NB4 (cell line): ENCODE results near the gene SSH2.

Source experiments
- DNase-seq: peaks from one replicate; pipeline ENCODE4 v3.0.0; 2010; ENCODE audit warnings: low read depth
- H3K4me3 ChIP-seq: one replicate; pipeline ENCODE4 v1.5.1; 2011; ENCODE audit warnings: mild to moderate bottlenecking, low read depth, low read length, moderate library complexity
- MYC ChIP-seq: IDR thresholded peaks from 2 replicates; pipeline ENCODE4 v1.6.1; 2011; ENCODE audit warnings: low read depth, low read length
- POLR2A ChIP-seq: IDR thresholded peaks from 2 replicates; pipeline ENCODE4 v1.6.1; 2011; ENCODE audit warnings: mild to moderate bottlenecking; ENCODE audit not compliant: insufficient read length; ENCODE audit errors: extremely low read depth
- TF ChIP-seq, protein P1 (sequence below): IDR thresholded peaks from one replicate; pipeline ENCODE4 v1.5.1; 2012; ENCODE audit warnings: low read depth, low read length
- TF ChIP-seq, protein P2 (sequence below): IDR thresholded peaks from 2 replicates; pipeline ENCODE4 v1.6.1; 2011; ENCODE audit warnings: low read depth, low read length

The SSH2 gene

DNA sequence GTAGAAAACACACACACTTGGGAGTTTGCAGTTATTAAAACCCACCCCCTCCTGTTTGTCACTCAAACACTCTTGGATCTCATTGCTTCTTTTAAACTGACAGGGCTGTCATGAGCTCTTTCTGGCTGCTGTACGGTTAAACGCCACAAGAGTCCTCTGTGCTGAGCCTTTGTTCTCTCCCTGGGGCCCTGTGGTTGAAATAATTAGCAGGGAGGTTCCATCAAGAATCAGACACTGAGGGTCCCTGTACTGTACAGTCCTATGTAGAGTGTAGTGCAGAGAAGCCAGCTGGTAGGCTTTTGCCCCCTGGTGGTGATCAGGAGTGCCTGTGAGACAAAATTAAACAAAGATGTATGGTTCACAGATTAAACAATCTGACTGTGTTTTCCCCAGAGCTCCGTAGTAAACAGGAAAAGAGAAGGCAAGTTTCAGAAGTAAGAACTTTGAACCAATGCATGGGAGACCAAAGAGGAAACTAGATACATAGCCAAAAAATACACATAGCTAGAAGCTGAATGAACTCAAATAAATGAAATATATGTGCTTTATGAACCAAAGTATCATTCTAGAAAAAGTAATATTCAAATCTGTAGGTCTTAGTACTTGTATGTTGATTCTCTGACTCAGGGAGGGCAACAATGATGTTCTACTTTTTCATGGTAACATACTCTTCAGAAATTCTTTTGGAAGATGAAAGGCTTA is 1.4 kb upstream of the SSH2 start:
- DNase-seq: peak; percentile 99
- no peak; the same call in 1 of the 2 replicates for TF ChIP-seq MYC
- no peak for TF ChIP-seq POLR2A
- TF ChIP-seq, protein P1, sequence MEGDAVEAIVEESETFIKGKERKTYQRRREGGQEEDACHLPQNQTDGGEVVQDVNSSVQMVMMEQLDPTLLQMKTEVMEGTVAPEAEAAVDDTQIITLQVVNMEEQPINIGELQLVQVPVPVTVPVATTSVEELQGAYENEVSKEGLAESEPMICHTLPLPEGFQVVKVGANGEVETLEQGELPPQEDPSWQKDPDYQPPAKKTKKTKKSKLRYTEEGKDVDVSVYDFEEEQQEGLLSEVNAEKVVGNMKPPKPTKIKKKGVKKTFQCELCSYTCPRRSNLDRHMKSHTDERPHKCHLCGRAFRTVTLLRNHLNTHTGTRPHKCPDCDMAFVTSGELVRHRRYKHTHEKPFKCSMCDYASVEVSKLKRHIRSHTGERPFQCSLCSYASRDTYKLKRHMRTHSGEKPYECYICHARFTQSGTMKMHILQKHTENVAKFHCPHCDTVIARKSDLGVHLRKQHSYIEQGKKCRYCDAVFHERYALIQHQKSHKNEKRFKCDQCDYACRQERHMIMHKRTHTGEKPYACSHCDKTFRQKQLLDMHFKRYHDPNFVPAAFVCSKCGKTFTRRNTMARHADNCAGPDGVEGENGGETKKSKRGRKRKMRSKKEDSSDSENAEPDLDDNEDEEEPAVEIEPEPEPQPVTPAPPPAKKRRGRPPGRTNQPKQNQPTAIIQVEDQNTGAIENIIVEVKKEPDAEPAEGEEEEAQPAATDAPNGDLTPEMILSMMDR: peak; percentile 91
- TF ChIP-seq, protein P2, sequence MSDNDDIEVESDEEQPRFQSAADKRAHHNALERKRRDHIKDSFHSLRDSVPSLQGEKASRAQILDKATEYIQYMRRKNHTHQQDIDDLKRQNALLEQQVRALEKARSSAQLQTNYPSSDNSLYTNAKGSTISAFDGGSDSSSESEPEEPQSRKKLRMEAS: no peak
- H3K4me3 ChIP-seq: peak overlapping the region; percentile 81

DNA sequence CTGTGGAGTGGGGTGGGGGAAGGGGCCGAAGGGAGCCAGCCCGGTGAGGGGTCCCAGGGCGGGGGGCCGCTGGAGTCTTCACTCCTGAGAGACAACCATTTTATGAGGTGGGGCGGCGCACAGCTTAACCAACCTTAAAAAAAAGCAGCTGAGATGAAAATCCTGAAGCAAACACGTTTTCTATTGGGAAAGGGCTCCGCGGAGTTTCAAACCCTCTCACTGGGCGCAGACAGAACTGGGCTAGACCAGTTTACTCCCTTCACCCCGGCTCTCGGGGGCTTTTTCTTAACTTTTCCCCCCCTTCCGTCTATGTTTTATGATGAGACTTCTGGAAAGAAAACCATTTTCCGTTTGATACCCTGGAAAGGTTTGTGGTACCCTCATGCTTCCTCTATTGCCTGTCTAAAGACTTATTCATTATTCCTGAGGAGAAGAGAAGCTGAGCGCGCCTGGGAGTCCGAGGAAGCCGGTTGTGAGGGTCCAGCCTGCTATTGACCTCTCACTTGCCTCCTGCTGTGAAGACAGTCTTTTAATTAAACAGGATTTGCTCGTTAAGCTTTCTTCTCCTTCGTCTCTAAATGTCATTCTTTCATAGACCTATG is 482 bp upstream of the SSH2 start:
- TF ChIP-seq, protein P1: no peak
- TF ChIP-seq, protein P2: no peak
- TF ChIP-seq MYC (no peak), POLR2A (no peak)
- DNase-seq: no peak
- peak overlapping the region; percentile 81 for H3K4me3 ChIP-seq

DNA sequence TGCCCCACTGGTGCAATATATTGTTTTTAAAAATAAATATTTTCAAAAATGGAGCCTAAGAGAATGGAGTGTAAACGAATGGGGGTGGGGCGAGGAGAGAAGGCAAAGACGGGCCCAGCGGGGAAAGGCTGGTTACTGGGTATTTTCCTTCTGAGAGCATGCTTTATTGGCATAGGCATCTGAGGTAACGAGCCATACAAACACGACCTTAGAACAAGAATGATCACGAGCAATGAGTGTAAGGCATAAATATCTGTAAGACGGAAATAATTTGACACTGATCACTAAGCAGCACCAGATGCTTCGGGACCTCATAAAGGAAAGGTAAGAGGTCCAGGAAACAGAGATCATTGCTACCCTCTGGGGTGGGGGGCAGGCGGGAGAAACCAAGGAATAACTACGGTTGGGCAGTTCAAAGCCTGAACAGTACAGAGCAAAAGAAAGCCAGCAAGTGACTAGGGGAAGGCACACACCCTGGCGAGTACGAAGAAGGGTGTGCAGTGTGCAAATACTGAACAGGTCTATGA is 959 bp downstream of the SSH2 start:
- peak overlapping the region; percentile 81 for H3K4me3 ChIP-seq
- DNase-seq: peak; percentile 81
- TF ChIP-seq, protein P2: peak; percentile 58; the same call in 1 of the 2 replicates
- no peak for TF ChIP-seq MYC
- TF ChIP-seq, protein P1: no peak
- no peak for TF ChIP-seq POLR2A

DNA sequence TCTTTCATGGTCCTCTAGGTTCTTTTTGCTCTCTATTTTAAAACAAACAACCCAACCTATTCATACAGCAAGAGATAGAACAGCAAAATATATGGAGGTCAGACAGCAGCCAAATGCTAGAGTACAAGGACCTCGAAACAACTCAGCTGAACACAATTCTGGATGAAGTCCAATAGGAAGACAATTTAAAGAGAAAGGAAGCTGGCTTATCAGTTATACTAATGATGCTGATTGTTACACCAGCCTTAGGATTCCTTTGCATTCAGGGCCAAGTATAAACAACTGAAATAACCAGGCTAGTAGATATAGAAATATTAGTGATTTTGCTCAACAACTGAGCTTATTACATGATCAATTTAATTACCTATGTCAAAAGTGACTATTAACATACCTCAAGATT is 2.5 kb downstream of the SSH2 start:
- no peak for DNase-seq
- TF ChIP-seq, protein P2: no peak
- TF ChIP-seq POLR2A: no peak
- peak overlapping the region; percentile 81 for H3K4me3 ChIP-seq

DNA sequence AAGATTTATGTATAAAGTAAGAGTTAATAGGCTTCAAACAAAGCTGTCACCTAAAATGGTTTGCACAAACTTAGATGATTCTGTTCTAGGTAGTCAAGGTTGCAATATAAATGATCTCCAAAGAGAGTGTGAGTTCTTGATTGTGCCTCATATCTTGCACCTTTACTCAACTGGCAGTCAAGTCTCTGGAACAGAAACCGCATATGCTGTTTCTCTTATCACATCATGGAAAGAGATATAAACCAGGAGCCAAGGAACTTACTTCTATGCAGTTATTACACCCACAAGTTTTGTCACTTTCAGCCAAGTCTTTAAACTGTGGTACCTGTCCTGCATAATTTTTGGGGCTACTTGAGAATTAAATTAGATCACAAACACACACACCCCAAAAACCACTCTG is 5.2 kb downstream of the SSH2 start:
- TF ChIP-seq, protein P1: no peak
- no peak for TF ChIP-seq MYC
- TF ChIP-seq POLR2A: no peak
- TF ChIP-seq, protein P2: no peak
- no peak for DNase-seq
- no peak overlapping the region for H3K4me3 ChIP-seq
